GM12892 (cell line): Measurements from ENCODE around the gene ARHGAP23.
A peak's percentile ranks its signal among the peaks of the same experiment; 100 is the strongest.
"Not testable (repeated sequence)": the region's sequence is repeated elsewhere in the genome, so short reads cannot be mapped to it uniquely, and the experiment has no call there.

Experiments used
- DNase-seq: peaks from one replicate; pipeline ENCODE4 v3.0.0; 2011; ENCODE audit not compliant: insufficient read length
- FAIRE-seq: peaks from 2 replicates; lab custom pipeline; 2011; peaks lifted over from hg19 to GRCh38; lab: Jason Lieb, UNC
- POLR2A ChIP-seq: IDR thresholded peaks from 2 replicates; pipeline ENCODE4 v1.6.1; 2011; ENCODE audit warnings: low read depth, low read length, control low read depth
- POLR2AphosphoS5 ChIP-seq: IDR thresholded peaks from 2 replicates; pipeline ENCODE4 v1.6.1; 2011; ENCODE audit warnings: low read depth, low read length, control low read depth
- TAF1 ChIP-seq: IDR thresholded peaks from 2 replicates; pipeline ENCODE4 v1.6.1; 2011; ENCODE audit warnings: low read depth, mild to moderate bottlenecking, control low read depth, low read length, borderline replicate concordance

ARHGAP23 gene

GRCh38 chr17:38507921-38508569 lies 79.8 kb downstream of the ARHGAP23 start:
- DNase-seq (no peak), FAIRE-seq (no peak)
- TF ChIP-seq POLR2A (no peak), TAF1 (no peak), POLR2AphosphoS5 (no peak)

GRCh38 chr17:38508570-38508950 lies 80.3 kb downstream of the ARHGAP23 start:
- TF ChIP-seq POLR2AphosphoS5 (no peak), POLR2A (no peak), TAF1 (no peak)
- FAIRE-seq, result no peak
- DNase-seq, result no peak

GRCh38 chr17:38508954-38509771 lies 80.9 kb downstream of the ARHGAP23 start:
- TF ChIP-seq TAF1 (no peak), POLR2AphosphoS5 (no peak), POLR2A (no peak)
- DNase-seq, result peak; percentile 90
- no peak for FAIRE-seq

- TF ChIP-seq POLR2A, result no peak
- no peak for TF ChIP-seq POLR2AphosphoS5
- TF ChIP-seq TAF1, result no peak
- no peak for FAIRE-seq
- DNase-seq, result peak; percentile 25
Measured at GRCh38 chr17:38509772-38510420, 81.6 kb downstream of the ARHGAP23 start.

- TF ChIP-seq TAF1 (no peak), POLR2A (no peak), POLR2AphosphoS5 (no peak)
- DNase-seq (peak; percentile 28), FAIRE-seq (no peak)
Measured at GRCh38 chr17:38510421-38511149, 82.3 kb downstream of the ARHGAP23 start.

GRCh38 chr17:38511150-38512108 lies 83.2 kb downstream of the ARHGAP23 start:
- FAIRE-seq, result no peak
- TF ChIP-seq TAF1 (no peak), POLR2A (no peak), POLR2AphosphoS5 (no peak)
- no peak for DNase-seq

GRCh38 chr17:38512473-38513058 lies 84.3 kb downstream of the ARHGAP23 start:
- FAIRE-seq (no peak), DNase-seq (no peak)
- TF ChIP-seq TAF1, result no peak
- no peak for TF ChIP-seq POLR2AphosphoS5
- TF ChIP-seq POLR2A, result no peak

GRCh38 chr17:38526526-38526925 lies 98.3 kb downstream of the ARHGAP23 start:
- DNase-seq, FAIRE-seq: not testable (repeated sequence)

GRCh38 chr17:38528141-38528540 lies 99.9 kb downstream of the ARHGAP23 start:
- DNase-seq, FAIRE-seq: not testable (repeated sequence)

GRCh38 chr17:38530856-38531255 lies 102.6 kb downstream of the ARHGAP23 start:
- not testable (repeated sequence) for DNase-seq, FAIRE-seq

GRCh38 chr17:38531761-38532160 lies 103.5 kb downstream of the ARHGAP23 start:
- not testable (repeated sequence) for FAIRE-seq, DNase-seq
